HL-60/S4 treated with retinoic acid at 250 ng/mL for 4 days and 3 days (cell line): ENCODE measurements around the gene OR52A5.

Experiments
- in situ Hi-C: fragments of 300-500 bp; cut with MboI; formaldehyde crosslinking; loops from 2 replicates; pipeline ENCODE4 v1.7.0; 2022; ENCODE audit warnings: low sequenced_read_pairs

OR52A5 gene

GRCh38 chr11:5117588-5117987 lies 20.6 kb downstream of the OR52A5 start:
- in situ Hi-C loops: no loop called here

DNA sequence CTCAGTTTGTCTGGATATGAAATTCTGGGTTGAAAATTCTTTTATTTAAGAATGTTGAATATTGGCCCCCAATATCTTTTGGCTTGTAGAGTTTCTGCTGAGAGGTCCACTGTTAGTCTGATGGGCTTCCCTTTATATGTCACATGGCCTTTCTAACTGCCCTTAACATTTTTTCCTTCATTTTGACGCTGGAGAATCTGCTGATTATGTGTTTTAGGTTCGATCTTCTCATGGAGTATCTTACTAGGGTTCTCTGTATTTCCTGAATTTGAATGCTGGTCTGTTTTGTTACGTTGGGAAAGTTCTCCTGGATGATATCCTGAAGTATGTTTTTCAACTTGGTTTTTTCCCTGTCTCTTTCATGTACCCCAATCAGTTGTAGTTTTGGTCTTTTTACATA lies 22.8 kb downstream of the OR52A5 start:
- in situ Hi-C loops: no loop called here

GRCh38 chr11:5107285-5107684 lies 30.9 kb downstream of the OR52A5 start:
- in situ Hi-C loops: no loop called here

DNA sequence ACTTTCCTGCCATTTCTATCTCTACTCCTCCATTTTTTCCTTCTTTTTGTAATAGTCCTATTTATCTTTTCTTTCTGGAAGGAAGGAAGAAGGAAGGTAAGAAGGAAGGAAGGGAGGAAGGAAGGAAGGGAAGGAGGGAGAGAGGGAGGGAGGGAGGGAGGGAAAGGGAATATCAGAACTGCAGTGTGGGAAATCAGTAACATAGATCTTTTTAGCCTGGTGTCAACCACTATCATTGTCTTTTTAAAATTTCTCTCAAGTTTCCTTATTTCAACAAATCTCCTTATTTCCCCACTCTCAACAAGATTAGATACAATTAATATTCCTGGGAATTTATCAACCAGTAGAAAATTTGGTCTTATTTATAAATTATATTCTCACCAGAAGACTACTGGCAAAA lies 35.1 kb downstream of the OR52A5 start:
- in situ Hi-C loops: no loop called here

DNA sequence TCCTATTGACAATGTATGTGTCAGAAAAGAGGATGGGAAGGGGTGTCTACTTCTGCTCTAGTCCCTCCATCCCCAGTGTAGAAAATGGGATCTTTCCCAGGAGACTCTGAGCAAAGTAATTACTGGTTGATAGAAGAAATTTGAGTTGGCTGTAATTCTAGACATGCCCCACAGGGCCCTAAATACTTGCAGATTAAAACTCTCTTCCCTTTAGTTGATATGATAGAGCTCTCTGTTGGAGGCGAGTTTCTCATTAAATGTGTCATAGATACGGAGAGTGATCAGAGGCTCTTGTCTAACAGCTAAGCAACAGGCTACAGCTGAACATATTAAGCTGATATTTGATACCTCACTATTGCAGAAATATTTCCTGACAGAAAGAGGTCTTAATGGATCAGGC lies 35.9 kb downstream of the OR52A5 start:
- in situ Hi-C loops: no loop called here

- in situ Hi-C loops: no loop called here
These were observed 42.1 kb downstream of the OR52A5 start for GRCh38 chr11:5096011-5096410.

- in situ Hi-C loops: no loop called here
These were observed 45.2 kb downstream of the OR52A5 start for GRCh38 chr11:5092821-5093585.

- in situ Hi-C loops: no loop called here
These were observed 47.5 kb downstream of the OR52A5 start for GRCh38 chr11:5090668-5091067.

GRCh38 chr11:5088556-5088955 lies 49.6 kb downstream of the OR52A5 start:
- in situ Hi-C loops: no loop called here

GRCh38 chr11:5083602-5084001 lies 54.6 kb downstream of the OR52A5 start:
- in situ Hi-C loops: no loop called here

GRCh38 chr11:5081405-5081804 lies 56.8 kb downstream of the OR52A5 start:
- in situ Hi-C loops: no loop called here
